ENCODE measurements around the gene PDE9A.

PDE9A gene

DNA sequence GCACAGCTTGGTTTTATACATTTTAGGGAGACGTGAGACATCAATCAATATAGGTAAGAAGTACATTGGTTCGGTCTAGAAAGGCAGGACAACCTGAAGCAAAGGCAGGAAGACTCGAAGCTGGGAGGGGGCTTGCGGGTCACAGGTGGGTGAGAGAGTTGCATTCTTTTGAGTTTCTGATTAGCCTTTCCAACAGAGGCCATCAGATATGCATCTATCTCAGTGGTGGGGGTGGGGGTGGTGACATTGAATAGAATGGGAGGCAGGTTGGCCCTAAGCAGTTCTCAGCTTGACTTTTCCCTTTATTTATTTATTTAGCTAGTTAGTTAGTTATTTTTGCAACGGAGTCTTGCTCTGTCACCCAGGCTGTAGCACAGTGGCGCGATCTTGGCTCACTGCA is 140.4 kb downstream of the PDE9A start:
- no peak overlapping the region for H2AFZ ChIP-seq (ENCODE audit: low read depth)
- H3K9ac ChIP-seq, result no peak overlapping the region
- no peaks in the 10 kb centered on the region for H4K20me1 ChIP-seq (ENCODE audit: insufficient read depth)
- H3K4me1 ChIP-seq (ENCODE audit: low read depth, poor library complexity, severe bottlenecking), result no peaks in the 10 kb centered on the region
- H3K27ac ChIP-seq, result no peak overlapping the region
- no peaks in the 10 kb centered on the region for H3K79me2 ChIP-seq (ENCODE audit: insufficient read depth, low read depth)
- TF ChIP-seq, protein P1, sequence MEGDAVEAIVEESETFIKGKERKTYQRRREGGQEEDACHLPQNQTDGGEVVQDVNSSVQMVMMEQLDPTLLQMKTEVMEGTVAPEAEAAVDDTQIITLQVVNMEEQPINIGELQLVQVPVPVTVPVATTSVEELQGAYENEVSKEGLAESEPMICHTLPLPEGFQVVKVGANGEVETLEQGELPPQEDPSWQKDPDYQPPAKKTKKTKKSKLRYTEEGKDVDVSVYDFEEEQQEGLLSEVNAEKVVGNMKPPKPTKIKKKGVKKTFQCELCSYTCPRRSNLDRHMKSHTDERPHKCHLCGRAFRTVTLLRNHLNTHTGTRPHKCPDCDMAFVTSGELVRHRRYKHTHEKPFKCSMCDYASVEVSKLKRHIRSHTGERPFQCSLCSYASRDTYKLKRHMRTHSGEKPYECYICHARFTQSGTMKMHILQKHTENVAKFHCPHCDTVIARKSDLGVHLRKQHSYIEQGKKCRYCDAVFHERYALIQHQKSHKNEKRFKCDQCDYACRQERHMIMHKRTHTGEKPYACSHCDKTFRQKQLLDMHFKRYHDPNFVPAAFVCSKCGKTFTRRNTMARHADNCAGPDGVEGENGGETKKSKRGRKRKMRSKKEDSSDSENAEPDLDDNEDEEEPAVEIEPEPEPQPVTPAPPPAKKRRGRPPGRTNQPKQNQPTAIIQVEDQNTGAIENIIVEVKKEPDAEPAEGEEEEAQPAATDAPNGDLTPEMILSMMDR (conservative IDR thresholded peaks at IDR 0.05; ENCODE audit: low read depth, low read length), result no peak
- H3K27me3 ChIP-seq (ENCODE audit: insufficient read depth, low read depth), result peaks cover 62% of the 10 kb centered on the region
- no peak overlapping the region for H3K4me3 ChIP-seq (IDR thresholded peaks at IDR 0.05; ENCODE audit: insufficient read depth, low read depth, low read length)
- no peak overlapping the region for H3K4me2 ChIP-seq
- H3K36me3 ChIP-seq (ENCODE audit: insufficient read depth), result no peaks in the 10 kb centered on the region

GRCh38 chr21:42794551-42794950 is 141.1 kb downstream of the PDE9A start:
- H3K4me1 ChIP-seq (ENCODE audit: low read depth, poor library complexity, severe bottlenecking), result no peaks in the 10 kb centered on the region
- no peak overlapping the region for H3K4me2 ChIP-seq
- H4K20me1 ChIP-seq (ENCODE audit: insufficient read depth), result no peaks in the 10 kb centered on the region
- no peak overlapping the region for H3K9ac ChIP-seq
- no peak overlapping the region for H3K27ac ChIP-seq
- H3K79me2 ChIP-seq (ENCODE audit: insufficient read depth, low read depth), result no peaks in the 10 kb centered on the region
- H3K27me3 ChIP-seq (ENCODE audit: insufficient read depth, low read depth), result peaks cover 67% of the 10 kb centered on the region
- TF ChIP-seq, protein P1 (conservative IDR thresholded peaks at IDR 0.05; ENCODE audit: low read depth, low read length), result no peak
- no peak overlapping the region for H3K4me3 ChIP-seq (IDR thresholded peaks at IDR 0.05; ENCODE audit: insufficient read depth, low read depth, low read length)
- no peaks in the 10 kb centered on the region for H3K36me3 ChIP-seq (ENCODE audit: insufficient read depth)
- H2AFZ ChIP-seq (ENCODE audit: low read depth), result no peak overlapping the region

- Histone ChIP-seq H4K20me1 (ENCODE audit: insufficient read depth) (no peaks in the 10 kb centered on the region), H2AFZ (ENCODE audit: low read depth) (no peak overlapping the region), H3K4me1 (ENCODE audit: low read depth, poor library complexity, severe bottlenecking) (no peaks in the 10 kb centered on the region), H3K36me3 (ENCODE audit: insufficient read depth) (no peaks in the 10 kb centered on the region), H3K79me2 (ENCODE audit: insufficient read depth, low read depth) (no peaks in the 10 kb centered on the region), H3K27me3 (ENCODE audit: insufficient read depth, low read depth) (peaks cover 53% of the 10 kb centered on the region), H3K4me3 (IDR thresholded peaks at IDR 0.05; ENCODE audit: insufficient read depth, low read depth, low read length) (no peak overlapping the region), H3K9ac (no peak overlapping the region), H3K4me2 (no peak overlapping the region), H3K27ac (no peak overlapping the region)
- TF ChIP-seq, protein P1 (conservative IDR thresholded peaks at IDR 0.05; ENCODE audit: low read depth, low read length), result no peak
Observed at GRCh38 chr21:42796327-42797062, 143.1 kb downstream of the PDE9A start.

GRCh38 chr21:42797522-42797921 is 144.1 kb downstream of the PDE9A start:
- H3K4me3 ChIP-seq (IDR thresholded peaks at IDR 0.05; ENCODE audit: insufficient read depth, low read depth, low read length), result no peak overlapping the region
- peaks cover 53% of the 10 kb centered on the region for H3K27me3 ChIP-seq (ENCODE audit: insufficient read depth, low read depth)
- no peak overlapping the region for H3K27ac ChIP-seq
- H3K79me2 ChIP-seq (ENCODE audit: insufficient read depth, low read depth), result no peaks in the 10 kb centered on the region
- H3K4me1 ChIP-seq (ENCODE audit: low read depth, poor library complexity, severe bottlenecking), result no peaks in the 10 kb centered on the region
- no peak overlapping the region for H3K4me2 ChIP-seq
- no peaks in the 10 kb centered on the region for H4K20me1 ChIP-seq (ENCODE audit: insufficient read depth)
- no peak overlapping the region for H2AFZ ChIP-seq (ENCODE audit: low read depth)
- H3K9ac ChIP-seq, result no peak overlapping the region
- TF ChIP-seq, protein P1 (conservative IDR thresholded peaks at IDR 0.05; ENCODE audit: low read depth, low read length), result no peak
- H3K36me3 ChIP-seq (ENCODE audit: insufficient read depth), result no peaks in the 10 kb centered on the region
